Activated T-cell treated with anti-CD3 and anti-CD28 coated beads for 4 hours (primary cell): ENCODE data around the gene MEIOC.
"Not testable (repeated sequence)": the region's sequence is repeated elsewhere in the genome, so short reads cannot be mapped to it uniquely, and the experiment has no call there.

Source experiments
- DNase-seq: peaks from one replicate; pipeline ENCODE4 v3.0.0-alpha.2; 2020

MEIOC gene

DNA sequence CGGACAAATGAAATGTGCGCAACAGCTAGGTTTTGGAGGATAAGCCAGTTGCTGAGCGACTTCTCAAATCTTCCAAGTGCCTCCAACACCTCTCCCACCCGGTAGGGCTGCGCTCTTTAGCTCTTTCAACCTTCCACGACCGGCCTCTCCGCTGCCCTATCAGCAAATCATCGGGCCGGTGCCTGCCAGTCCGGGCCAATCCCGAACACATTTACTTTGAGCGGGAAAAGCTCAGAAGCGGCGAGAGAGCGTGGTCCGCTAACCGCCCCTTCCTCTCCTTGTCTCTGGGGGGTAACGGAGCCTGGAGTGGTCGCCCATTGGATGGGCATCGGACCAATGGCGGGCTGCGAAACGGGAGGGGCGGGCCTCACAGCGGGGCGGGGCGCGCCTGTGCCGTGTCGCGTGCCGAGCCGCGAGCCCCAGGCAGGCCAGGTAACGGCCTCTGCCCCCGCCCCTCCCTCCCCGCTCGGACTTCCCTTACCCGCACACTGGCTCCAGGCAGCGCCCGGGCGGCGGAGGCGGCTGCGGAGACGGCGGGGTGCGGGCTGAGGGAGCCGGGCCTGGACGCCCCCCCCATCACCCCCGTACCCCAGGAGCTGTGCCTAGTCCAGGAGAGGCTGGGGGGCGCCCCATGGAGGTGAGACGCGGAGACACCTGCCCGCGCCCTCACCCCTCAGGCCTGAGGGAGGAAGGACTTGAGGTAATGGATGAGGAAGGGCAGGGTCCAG lies at the start of gene MEIOC:
MEIOC (plus strand) TSS at position 486 of the 728 bp plus-strand sequence; CDS start at position 632, 146 bp downstream.
- no peak for DNase-seq

DNA sequence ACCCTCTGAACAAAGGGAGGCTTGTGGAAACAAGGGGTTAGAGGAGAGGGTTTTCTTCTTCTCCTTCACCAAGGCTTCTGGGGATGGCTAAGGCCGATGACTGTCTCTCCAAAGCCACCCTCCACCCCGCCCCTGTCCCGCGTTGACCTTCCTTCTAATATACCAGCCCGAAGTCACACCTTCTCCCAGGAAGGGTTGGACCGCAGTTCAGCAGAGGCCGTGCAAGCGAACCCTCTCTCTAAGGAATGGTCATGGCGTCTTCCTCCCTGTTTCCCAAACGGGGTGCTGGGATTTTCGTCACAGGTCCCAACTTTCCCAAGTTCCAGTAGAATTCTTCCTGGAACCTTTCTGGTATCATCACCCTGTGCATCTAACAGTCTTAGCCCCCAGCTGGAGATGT lies 49.6 kb upstream of the MEIOC start:
- no peak for DNase-seq

DNA sequence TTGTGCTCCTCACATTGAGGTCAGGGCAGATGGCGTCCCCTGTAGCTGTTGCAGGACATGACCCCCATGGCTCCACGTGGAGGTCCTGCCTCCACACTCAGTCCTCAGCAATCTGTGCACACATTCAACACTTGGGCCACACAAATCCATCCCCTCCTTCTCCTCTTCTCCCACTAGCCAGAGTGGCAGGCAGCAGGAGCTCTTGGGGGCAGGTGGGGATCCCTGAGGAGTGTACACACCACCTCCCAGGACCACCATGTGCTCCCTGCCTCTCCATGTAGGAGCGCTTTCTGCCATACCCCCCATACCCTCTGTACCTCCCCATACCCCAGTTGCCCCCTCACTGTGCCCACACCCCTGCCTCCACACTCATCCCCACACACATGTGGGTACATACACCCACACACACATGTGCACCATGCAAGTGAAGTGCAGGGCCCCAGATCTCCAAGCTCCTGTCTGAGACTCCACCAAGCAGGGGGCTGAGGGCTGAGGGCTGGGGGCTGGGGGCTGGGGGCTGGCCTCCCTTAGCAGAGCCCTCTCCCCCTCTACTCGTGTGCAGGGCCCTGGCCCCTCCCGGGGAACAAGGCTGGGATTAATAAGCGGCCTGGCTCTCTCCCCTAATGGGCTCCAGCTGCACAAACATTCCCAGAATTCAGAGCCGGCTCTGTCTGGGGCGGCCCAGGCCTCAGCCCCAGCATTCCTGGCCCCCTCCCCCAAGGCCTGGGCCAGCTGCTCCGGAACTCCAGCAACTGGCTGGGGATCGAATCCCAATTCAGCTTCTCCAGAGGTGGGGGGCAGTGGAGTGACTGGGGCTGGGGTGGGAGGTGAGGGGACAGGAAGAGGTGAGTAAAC lies 48.2 kb upstream of the MEIOC start:
- DNase-seq, result no peak

DNA sequence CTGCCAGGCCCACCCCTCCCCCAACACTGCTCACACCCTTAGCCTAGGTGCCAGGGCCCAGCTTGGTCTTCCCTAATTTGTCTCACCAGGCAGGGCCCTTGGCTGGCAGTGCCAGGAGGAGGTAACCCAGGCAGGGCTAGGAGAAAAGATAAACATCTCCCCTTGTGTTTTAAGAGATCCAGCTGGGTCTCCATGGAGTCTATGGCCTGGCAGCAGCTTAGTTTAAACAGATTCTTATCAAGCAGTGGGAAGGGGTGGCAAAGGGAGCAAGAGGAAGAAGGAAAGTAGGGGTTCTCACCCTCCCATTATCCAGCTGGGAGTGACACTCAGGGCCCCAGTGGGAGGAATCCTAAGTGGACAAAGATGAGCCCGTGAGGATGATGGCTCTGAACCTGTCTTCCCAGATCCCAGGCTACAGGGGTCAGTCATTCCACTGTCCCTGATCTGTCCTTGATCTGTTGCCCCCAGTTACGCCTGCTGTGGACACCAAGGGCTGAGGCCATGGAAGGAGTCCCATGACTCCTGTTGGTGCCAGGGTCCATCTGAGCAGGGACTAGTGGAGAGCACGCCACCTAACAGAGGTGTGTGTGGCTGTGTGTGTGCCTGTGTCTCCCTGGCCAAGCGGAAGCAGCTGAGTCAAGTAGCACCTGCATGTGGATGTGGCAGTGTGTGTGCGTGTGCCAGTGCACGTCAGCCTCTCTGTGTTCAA lies 47.4 kb upstream of the MEIOC start:
- DNase-seq, result no peak

DNA sequence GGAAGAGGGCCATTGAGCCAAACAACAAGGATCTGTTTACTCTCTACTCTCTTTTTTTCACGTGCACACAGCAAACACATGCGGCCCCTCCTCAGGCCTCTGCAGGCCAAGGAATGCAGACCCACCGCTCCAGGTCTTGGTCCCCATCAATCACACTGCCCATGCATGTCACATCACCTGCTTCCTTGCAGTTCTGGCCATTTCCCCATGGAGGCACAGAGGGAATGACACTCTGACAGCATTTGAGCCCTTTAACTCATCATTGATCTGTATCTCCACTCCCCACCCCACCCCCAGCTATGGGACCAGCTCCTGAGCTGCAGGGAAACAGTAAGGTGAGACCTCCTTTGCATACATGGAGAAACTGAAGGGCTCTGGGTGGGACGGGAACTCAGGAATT lies 45.9 kb upstream of the MEIOC start:
- DNase-seq, result no peak

DNA sequence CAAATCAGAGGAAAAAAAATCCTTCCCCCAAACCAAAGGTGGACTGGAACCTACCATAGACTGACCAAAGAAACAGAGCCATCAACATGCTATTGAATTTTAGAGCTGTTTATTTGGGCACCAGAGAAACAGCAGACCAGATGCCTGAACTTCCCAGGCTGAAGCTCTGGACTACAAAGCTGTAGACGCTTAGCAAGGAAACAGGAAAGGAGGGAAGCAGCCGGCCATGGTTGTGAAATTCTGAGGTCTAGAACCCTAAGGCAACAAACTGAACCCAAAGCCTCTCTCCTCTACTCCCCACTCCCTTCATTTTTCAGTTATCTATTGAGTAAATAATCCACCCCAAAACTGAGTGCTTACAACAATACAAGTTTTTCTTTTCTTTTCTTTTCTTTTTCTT lies 45.4 kb upstream of the MEIOC start:
- DNase-seq, result no peak

DNA sequence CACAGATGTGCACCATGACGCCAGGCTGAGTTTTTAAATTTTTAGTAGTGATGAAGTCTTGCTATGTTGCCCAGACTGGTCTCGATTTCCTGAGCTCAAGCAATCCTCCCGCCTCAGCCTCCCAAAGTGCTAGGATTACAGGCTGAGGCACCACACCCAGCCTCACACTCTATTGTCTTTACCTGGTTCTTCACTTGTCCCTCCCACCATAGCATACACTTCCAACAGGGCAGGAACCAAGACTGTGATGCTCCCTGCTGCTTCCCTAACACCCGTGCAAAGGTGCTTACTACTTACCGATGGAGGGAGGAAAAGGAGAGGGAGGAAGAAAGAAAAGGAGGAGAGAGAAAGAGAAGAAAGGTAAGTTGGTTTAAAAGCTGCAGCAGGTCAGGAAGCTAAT lies 41.4 kb upstream of the MEIOC start:
- no peak for DNase-seq

DNA sequence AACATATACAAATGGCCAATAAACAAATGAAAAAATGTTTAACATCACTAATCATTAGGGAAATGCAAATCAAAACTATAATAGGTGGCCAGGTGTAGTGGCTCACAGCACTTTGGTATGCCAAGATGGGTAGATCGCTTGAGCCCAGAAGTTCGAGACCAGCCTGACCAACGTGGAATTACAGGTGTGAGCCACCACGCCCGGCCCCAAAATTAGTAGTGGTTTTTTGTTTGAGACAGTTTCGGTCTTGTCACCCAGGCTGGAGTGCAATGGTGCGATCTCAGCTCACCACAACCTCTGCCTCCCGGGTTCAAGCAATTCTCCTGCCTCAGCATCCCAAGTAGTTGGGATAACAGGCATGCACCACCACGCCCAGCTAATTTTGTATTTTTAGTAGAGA lies 37.6 kb upstream of the MEIOC start:
- DNase-seq, result not testable (repeated sequence)

DNA sequence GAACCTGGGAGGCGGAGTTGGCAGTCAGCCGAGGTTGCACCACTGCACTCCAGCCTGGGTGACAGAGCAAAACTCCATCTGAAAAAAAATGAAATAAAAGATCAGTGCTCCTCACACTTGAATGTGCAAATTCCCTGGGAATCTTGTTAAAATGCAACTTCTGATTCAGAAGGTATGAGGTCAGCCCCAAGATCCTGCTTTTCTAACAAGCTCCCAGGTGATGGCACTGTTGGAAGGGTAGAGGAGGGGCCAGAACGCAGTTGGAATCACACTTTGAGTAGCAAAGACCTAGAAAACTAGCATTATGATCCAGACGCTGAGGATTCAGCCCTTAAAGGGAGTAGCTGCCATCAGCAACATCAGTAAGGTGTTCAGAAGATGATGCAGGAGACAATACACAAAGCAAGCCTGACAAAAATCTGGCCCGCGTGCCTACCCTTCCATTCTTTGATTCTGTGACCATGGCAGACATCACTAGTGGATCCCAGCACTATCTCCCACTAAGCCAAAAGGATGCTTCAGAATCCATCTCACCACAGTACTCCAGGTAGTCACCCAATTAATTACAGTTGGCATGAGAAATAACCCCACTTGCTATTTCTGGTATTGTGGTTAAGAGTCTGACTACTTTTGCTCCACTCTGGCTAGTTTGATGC lies 33.1 kb upstream of the MEIOC start:
- no peak for DNase-seq

DNA sequence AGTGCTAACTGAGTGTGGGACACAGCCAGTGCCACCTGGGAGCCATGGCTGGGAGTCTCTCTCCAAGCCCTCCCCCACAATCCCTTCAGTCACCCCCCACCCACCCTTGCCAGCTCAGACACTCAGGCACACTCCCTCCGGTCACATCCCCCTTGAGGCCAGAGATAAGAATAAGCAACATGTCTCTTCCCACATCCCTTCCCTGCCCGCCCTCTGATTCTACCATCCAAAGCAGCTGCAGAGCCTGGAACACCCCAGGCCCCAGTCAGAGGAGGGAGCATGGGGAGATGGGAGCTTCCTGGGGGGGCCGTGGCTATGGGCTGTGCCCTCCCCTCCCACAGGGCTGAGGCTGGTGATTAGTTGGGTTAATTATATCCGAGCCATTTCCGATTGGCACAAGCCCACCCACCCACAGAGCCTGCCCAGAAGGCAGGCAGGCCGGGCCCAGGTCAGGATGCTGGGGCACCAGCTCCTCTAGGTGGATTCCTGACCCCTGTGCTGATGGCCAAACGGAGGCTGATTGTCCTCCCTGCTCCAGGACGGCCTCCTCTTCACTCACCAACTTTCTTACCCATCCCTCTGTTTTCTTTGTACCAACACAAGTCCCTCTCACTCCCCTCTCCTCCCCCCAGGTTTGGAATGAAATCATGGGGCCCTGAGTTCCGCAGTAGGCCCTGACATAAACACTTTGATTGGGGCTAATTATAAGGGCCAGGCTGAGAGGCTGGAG lies 28.6 kb upstream of the MEIOC start:
- no peak for DNase-seq

DNA sequence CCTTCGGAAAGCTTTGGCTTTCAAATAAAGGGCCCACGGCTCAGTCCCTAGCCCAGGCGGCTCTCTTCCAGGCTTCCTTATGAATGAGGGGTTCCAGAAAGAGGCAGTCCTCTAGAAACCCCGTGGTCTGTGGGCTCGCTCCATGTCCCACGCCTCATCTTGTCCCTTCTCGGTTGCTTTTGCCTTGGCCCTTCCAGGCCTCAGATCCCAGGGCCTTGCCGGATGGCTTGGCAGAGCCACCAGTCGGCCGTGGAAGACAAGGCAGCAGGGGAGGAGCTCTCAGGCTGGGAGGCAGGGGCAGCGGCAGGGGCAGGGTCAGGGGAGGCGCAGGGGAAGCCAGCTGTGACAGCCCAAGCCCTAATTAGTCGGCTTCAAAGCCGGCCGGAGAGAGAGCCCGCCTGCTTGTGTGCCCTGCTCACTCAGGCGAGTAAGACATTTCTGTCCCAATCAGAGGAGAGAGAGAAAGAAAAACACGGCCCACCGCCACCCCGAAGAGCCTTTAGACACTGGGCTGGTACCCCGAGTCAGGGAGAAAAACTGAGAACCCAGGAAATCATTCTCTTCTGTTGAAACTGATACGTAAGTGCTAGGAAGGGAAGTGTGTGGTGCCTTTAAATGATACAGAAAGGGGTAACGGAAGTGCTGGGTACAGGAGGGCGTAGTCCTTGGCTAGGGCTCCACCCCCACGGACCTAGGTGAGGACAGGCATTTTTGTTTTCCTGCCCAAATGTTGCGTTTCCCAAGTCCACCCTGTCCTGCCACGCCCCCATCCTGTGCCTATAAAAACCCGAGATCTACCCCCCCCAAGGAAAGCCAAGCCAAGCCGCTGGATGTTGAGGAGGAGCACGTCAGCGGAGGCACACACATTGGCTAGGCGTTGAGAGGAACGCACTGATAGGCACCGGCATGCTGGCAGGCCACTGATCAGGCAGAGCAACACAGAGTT lies 27.8 kb upstream of the MEIOC start:
- no peak for DNase-seq

DNA sequence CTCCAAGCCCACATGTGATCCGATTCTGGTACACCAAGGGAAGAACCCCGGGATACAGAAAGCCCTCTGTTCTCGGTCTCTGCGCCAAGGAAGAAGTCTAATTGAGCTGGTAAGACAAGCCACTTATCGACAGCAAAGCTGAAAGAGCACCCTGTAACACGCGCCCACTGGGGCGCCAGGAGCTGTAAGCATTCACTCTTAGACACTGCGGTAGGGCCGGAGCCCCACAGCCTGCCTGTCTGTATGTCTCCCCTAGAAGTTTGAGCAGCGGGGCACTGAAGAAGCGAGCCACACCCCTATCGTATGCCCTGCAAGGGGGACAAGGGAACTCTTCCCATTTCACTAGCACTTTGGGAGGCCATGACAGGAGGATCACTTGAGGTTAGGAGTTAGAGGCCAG lies 27.0 kb upstream of the MEIOC start:
- DNase-seq, result no peak

DNA sequence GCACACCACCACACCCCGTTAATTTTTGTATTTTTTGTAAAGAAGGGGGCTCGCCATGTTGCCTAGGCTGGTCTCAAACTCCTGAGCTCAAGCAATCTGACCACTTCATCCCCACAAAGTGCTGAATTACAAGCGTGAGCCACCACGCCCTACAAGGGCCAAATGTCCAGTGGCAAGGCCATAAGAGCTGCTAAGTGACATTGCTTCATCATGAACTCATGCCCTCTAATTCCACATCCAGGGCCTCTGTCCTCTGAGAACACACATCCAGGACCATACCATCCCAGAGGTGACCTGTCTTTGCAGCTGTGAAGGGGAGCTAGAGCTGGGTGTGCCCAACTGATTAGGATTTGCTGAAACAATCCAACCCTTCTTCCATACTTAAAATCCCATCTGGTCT lies 25.6 kb upstream of the MEIOC start:
- no peak for DNase-seq

DNA sequence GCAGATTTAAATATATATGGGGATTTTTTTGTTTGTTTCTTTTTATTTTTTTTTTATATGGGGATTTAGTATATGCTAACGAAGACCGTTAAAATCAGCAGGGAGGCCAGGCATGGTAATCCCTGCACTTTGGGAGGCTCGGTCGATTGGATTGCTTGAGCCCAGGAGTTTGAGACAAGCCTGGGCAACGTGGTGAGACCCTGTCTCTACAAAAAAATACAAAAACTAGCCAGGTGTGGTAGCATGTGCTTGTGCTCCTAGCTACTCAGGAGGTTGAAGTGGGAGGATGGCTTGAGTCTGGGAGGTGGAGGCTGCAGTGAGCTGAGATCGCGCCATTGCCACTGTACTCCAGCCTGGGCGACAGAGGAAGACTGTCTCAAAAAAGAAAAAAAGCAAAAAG lies 22.3 kb upstream of the MEIOC start:
- no peak for DNase-seq

DNA sequence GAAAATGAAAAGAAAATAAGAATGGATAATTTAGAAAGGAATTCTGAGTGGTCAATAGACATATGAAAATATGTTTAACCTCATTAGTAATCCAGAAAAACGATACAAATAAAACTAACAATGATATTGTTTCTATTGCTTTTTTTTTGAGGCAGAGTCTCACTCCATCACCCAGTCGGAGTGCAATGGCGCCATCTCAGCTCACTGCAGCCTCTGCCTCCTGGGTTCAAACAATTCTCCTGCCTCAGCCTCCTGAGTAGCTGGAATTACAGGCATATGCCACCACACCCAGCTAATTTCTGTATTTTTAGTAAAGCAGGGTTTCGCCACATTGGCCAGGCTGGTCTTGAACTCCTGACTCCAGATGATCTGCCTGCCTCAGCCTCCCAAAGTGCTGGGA lies 21.9 kb upstream of the MEIOC start:
- not testable (repeated sequence) for DNase-seq

DNA sequence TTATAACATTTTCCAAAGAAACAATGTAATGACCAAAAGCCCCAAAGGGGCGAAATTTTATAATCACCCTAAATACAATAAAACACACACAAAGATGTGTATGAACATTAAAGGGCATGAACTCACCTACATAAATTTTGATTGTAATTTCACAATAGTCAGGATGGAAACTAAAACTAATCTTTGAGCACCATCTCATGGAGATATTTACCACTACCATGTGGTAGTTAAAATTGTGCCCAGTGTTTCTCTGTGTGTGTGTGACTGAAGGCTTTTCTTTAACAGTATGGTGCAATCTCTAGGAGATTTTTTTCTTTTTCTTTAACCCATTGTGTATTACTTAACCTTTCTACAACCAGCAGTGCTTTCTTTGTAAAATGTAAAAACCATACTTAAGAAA lies 19.7 kb upstream of the MEIOC start:
- DNase-seq, result no peak

DNA sequence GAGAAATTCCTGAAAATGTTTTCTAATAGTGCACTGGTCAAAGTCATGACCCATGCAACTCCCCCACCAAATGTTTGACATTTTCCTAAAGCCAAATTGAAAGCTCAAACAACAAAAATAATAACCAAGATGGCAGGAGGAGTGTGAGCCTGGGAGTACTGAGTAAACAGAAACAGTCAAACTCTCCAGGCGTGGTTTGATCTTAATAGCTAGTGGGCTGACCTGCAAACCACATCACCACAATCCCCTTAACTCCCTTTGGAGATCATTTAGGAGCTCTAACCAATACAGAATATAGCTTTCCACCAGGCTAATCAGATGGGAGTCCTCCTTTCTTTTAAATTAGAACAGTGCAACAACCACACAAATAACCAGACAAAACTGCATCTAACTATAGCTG lies 19.2 kb upstream of the MEIOC start:
- no peak for DNase-seq

DNA sequence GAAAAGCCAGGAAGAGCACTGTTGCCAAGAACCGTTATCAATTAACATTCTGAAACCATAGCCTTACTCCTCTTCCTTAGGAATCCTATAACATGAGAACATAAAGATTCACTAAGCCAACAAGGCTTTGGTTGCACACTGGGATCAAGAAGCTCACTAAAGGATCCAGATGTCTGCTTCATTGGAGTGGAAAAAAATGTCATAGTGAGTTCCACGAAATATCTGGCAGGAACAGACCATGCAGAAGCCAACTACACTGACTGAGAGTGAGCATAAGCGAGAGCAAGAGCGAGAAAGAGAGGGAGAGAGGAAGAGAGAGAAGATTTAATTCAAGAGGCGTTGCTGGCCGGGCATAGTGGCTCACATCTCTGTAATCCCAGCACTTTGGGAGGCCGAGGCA lies 13.4 kb upstream of the MEIOC start:
- DNase-seq, result no peak

DNA sequence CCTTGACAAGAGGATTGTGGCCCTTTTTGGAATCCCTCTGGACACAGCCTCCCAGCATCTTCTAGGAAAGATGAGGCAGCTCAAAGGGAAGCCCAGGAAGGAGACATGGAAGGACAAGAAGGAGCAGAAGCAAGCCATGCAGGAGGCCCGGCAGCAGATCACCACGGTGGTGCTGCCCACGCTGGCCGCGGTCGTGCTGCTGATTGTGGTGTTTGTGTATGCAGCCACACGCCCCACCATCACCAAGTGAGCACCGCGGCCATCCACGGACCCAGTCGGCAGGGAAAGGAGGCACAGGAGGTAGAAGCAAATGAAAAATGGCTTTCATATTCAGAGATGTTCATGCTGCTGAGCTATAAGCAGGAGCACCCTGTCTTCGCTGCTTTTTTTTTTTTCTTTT lies 10.9 kb upstream of the MEIOC start:
- no peak for DNase-seq

DNA sequence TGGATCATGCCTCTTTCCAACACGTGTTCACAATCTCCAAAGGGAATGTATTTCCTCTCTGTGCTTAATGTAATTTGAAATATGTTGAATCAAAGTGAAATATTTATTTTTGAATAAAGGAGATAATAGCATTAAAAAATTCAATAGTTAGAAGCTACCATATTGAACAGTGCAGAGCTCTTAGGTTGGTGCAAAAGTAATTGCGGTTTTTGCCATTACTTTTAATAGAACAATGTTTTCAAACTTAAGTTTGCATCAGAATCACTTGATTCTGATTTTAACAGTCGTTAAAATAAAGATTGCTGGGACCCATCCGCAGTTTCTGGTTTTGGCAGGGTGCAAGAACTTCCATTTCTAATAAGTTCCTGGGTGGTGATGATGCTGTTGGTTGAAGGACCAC lies 10.0 kb upstream of the MEIOC start:
- DNase-seq, result no peak

DNA sequence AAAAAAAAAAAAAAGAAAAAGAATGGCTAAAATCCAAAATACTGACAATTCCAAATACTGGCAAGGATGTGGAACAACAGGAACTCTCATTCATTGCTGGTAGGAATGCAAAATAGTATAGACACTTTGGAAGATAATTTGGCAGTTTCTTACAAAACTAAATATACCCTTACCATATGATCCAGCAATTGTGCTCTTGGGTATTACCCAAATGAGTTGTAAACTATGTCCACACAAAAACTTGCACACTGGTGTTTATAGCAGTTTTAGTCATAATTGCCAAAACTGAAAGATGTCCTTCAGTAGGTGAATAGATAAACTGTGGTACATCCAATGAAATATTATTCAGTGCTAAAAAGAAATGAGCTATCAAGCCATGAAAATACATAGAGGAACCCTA lies 8.5 kb upstream of the MEIOC start:
- DNase-seq, result no peak
